ENCODE measurements around the gene FGGY.

FGGY gene

GRCh38 chr1:59391212-59392179 lies 94.6 kb downstream of the FGGY start:
- DNase-seq, result peak in 3 of 4 experiments; percentile 47 to 50 (median 49)

- no peak for DNase-seq
Measured at GRCh38 chr1:59393211-59394180, 96.6 kb downstream of the FGGY start.

- DNase-seq, result no peak
Measured at GRCh38 chr1:59394706-59395425, 98.0 kb downstream of the FGGY start.

GRCh38 chr1:59396387-59396786 lies 99.5 kb downstream of the FGGY start:
- peak in 1 of 4 experiments; percentile 16 for DNase-seq

- DNase-seq, result no peak
Measured at GRCh38 chr1:59397139-59397858, 100.4 kb downstream of the FGGY start.

GRCh38 chr1:59399642-59400041 lies 102.7 kb downstream of the FGGY start:
- no peak for DNase-seq

- DNase-seq, result no peak
Measured at GRCh38 chr1:59401581-59401980, 104.7 kb downstream of the FGGY start.

- no peak for DNase-seq
Measured at GRCh38 chr1:59404796-59405195, 107.9 kb downstream of the FGGY start.

- DNase-seq, result no peak
Measured at GRCh38 chr1:59406437-59407164, 109.7 kb downstream of the FGGY start.

GRCh38 chr1:59408608-59409240 lies 111.8 kb downstream of the FGGY start:
- no peak for DNase-seq

- DNase-seq, result peak in 1 of 4 experiments; percentile 36
Measured at GRCh38 chr1:59409549-59409948, 112.7 kb downstream of the FGGY start.

GRCh38 chr1:59409986-59410385 lies 113.1 kb downstream of the FGGY start:
- DNase-seq, result no peak

GRCh38 chr1:59410457-59410856 lies 113.6 kb downstream of the FGGY start:
- DNase-seq, result no peak

GRCh38 chr1:59411147-59411546 lies 114.3 kb downstream of the FGGY start:
- DNase-seq, result no peak

GRCh38 chr1:59412718-59413326 lies 115.9 kb downstream of the FGGY start:
- peak; percentile 36 to 74 (median 53) for DNase-seq

GRCh38 chr1:59413327-59413720 lies 116.4 kb downstream of the FGGY start:
- no peak for DNase-seq

GRCh38 chr1:59414406-59415133 lies 117.7 kb downstream of the FGGY start:
- DNase-seq, result no peak

GRCh38 chr1:59415286-59415850 lies 118.5 kb downstream of the FGGY start:
- no peak for DNase-seq

- DNase-seq, result no peak
Measured at GRCh38 chr1:59415881-59416280, 119.0 kb downstream of the FGGY start.

Measured in suppressor macrophage (primary cell).